Liver (tissue), 9 donors: ENCODE results near the gene RIN1. TPM values are rescaled to one million over a fixed set of nuclear protein-coding genes. Genes with fewer than 3 reads are reported as not detected.

Source experiments
- DNase-seq: peaks from one replicate; pipeline ENCODE4 v3.0.0-alpha.2; 2017; ENCODE audit warnings: low spot score
- H3K27ac ChIP-seq, 2 donors: one replicate each; pipeline ENCODE4 v1.7.0; 2013; ENCODE audit warnings: inconsistent platforms in 2 of 2, low read length in 2 of 2, control low read depth in 1 of 2, low read depth in 1 of 2, mild to moderate bottlenecking in 1 of 2
- H3K27me3 ChIP-seq, 4 donors: one replicate each; pipeline versions ENCODE4 v1.6.1 to v1.7.0; 2013; ENCODE audit warnings: low read length in 3 of 4, inconsistent platforms in 1 of 4, mild to moderate bottlenecking in 1 of 4, moderate library complexity in 1 of 4; ENCODE audit not compliant: control insufficient read depth in 4 of 4, insufficient read depth in 4 of 4
- H3K36me3 ChIP-seq, 4 donors: one replicate each; pipeline versions ENCODE4 v1.6.1 to v1.7.0; 2013; ENCODE audit warnings: low read length in 3 of 4, mild to moderate bottlenecking in 3 of 4, low read depth in 1 of 4, moderate library complexity in 1 of 4; ENCODE audit not compliant: control insufficient read depth in 4 of 4, insufficient read depth in 3 of 4
- H3K4me1 ChIP-seq, 4 donors: one replicate each; pipeline versions ENCODE4 v1.6.1 to v1.7.0; 2013; ENCODE audit warnings: low read length in 3 of 4, mild to moderate bottlenecking in 3 of 4, moderate library complexity in 1 of 4; ENCODE audit not compliant: control insufficient read depth in 4 of 4, insufficient read depth in 4 of 4
- H3K4me3 ChIP-seq, 3 donors: one replicate each; pipeline versions ENCODE4 v1.6.1 to v1.7.0; 2013; ENCODE audit warnings: low read length in 3 of 3, control low read depth in 1 of 3, low read depth in 1 of 3, mild to moderate bottlenecking in 1 of 3
- H3K9ac ChIP-seq, 2 donors: one replicate each; pipeline ENCODE4 v1.7.0; 2013; ENCODE audit warnings: low read length in 2 of 2, mild to moderate bottlenecking in 2 of 2, moderate library complexity in 2 of 2, control low read depth in 1 of 2, low read depth in 1 of 2
- H3K9me3 ChIP-seq, 4 donors: one replicate each; pipeline versions ENCODE4 v1.6.1 to v1.7.0; 2013; ENCODE audit warnings: low read length in 3 of 4; ENCODE audit not compliant: control insufficient read depth in 4 of 4
- EGR1 ChIP-seq, 2 donors: IDR thresholded peaks; 2 replicates each; pipeline ENCODE4 v1.6.1; 2016 to 2018; ENCODE audit warnings: antibody characterized with exemption in 2 of 2, low read depth in 2 of 2
- FOXA1 ChIP-seq: IDR thresholded peaks from 2 replicates; pipeline ENCODE4 v1.6.1; 2016; ENCODE audit warnings: antibody characterized with exemption
- FOXA2 ChIP-seq: IDR thresholded peaks from 2 replicates; pipeline ENCODE4 v1.6.1; 2016; ENCODE audit warnings: antibody characterized with exemption
- GABPA ChIP-seq, 2 donors: IDR thresholded peaks in 1 of 2; conservative IDR thresholded peaks in 1 of 2; 2 replicates each; pipeline ENCODE4 v1.6.1; 2016; ENCODE audit warnings: antibody characterized with exemption in 2 of 2, mild to moderate bottlenecking in 1 of 2, moderate library complexity in 1 of 2
- HNF4A ChIP-seq, 2 donors: conservative IDR thresholded peaks; 2 replicates each; pipeline ENCODE4 v1.6.1; 2016; ENCODE audit warnings: antibody characterized with exemption in 2 of 2, mild to moderate bottlenecking in 2 of 2
- HNF4G ChIP-seq: IDR thresholded peaks from 2 replicates; pipeline ENCODE4 v1.6.1; 2016; ENCODE audit warnings: antibody characterized with exemption
- JUND ChIP-seq, 2 donors: IDR thresholded peaks; 2 replicates each; pipeline ENCODE4 v1.6.1; 2016; ENCODE audit warnings: antibody characterized with exemption in 2 of 2
- NR2F2 ChIP-seq: IDR thresholded peaks from 2 replicates; pipeline ENCODE4 v1.6.1; 2016; ENCODE audit warnings: antibody characterized with exemption
- RAD21 ChIP-seq, 2 donors: IDR thresholded peaks; 2 replicates each; pipeline ENCODE4 v1.6.1; 2016; ENCODE audit warnings: antibody characterized with exemption in 2 of 2, mild to moderate bottlenecking in 2 of 2
- RXRA ChIP-seq, 2 donors: IDR thresholded peaks; 2 replicates each; pipeline ENCODE4 v1.6.1; 2017 to 2018; ENCODE audit warnings: antibody characterized with exemption in 2 of 2, mild to moderate bottlenecking in 1 of 2
- SP1 ChIP-seq: IDR thresholded peaks from 2 replicates; pipeline ENCODE4 v1.6.1; 2018; ENCODE audit warnings: antibody characterized with exemption, mild to moderate bottlenecking
- TAF1 ChIP-seq: conservative IDR thresholded peaks from 2 replicates; pipeline ENCODE4 v1.6.1; 2016; ENCODE audit warnings: antibody characterized with exemption, mild to moderate bottlenecking
- YY1 ChIP-seq: IDR thresholded peaks from 2 replicates; pipeline ENCODE4 v1.6.1; 2016; ENCODE audit warnings: antibody characterized with exemption, mild to moderate bottlenecking
- WGBS: extraction: QIAGEN DNeasy Blood & Tissue Kit; methylation state at CpG from one replicate; pipeline ENCODE4 v1.1.7; 2013; 5-methylcytosine and 5-hydroxymethylcytosine counted together
- polyA plus RNA-seq, 2 donors: library from polyadenylated mRNA; stranded (reverse) in 1 of 2; unstranded in 1 of 2; fragments of 200-250 nt in 1 of 2; fragments of >200 nt in 1 of 2; fragmentation: Nextera tagmentation in 1 of 2; extraction: Ambion mirVana in 1 of 2; gene quantifications; one replicate each; pipeline versions ENCODE4 v1.2.1 to v1.2.3, GENCODE V29; 2013 to 2015
- total RNA-seq, 2 donors: library from RNA; depleted of rRNA; stranded (reverse); fragments of >200 nt; gene quantifications; one replicate each; pipeline ENCODE4 v1.2.3, GENCODE V29; 2014
- TF ChIP-seq, protein P1 (sequence below): IDR thresholded peaks from 2 replicates; pipeline ENCODE4 v1.6.1; 2016; ENCODE audit warnings: antibody characterized with exemption
- TF ChIP-seq, protein P2 (sequence below): IDR thresholded peaks from 2 replicates; pipeline ENCODE4 v1.6.1; 2016; ENCODE audit warnings: antibody characterized with exemption
- TF ChIP-seq, protein P3 (sequence below): IDR thresholded peaks from 2 replicates; pipeline ENCODE4 v1.6.1; 2016; ENCODE audit warnings: antibody characterized with exemption, mild to moderate bottlenecking
- TF ChIP-seq, protein P4 (sequence below): fragments of 150-350 bp; IDR thresholded peaks from 2 replicates; pipeline ENCODE4 v1.5.1; 2017; ENCODE audit warnings: improper control_type of control experiment, low read depth, low read length; ENCODE audit not compliant: missing input control
- TF ChIP-seq, protein P5 (sequence below): IDR thresholded peaks from 2 replicates; pipeline ENCODE4 v1.6.1; 2016; ENCODE audit warnings: antibody characterized with exemption
- donor health status: healthy.
- donor health status: healthy.
- donor health status: healthy.
- donor health status: healthy.
- donor health status: healthy.

Gene RIN1
- total and polyA plus RNA-seq, 4 donors, result 0.11 to 1.1 (median 0.53) TPM

DNA sequence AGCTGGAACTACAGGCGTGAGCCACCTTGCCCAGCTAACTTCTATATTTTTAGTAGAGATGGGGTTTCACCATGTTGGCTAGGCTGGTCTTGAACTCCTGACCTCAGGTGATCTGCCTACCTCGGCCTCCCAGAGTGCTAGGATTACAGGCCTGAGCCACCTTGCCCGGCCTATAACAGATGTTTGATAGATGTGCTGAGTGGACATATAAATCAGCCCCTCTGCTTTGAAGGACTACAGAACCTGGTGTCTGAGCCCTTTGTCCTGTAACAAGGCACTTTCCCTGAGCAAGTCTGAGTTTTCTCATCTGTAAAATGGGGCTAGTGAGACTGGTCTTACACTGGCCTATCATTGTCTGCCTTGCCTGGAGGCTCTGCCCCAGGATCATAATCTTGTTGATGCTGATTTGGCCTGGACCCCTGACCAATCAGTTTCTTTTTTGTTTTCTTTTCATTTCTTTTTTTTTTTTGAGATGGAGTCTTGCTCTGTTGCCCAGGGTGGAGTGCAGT, 7.0 kb downstream of the RIN1 start:
- H3K9me3 ChIP-seq, result no peaks in the 10 kb centered on the region
- no peaks in the 10 kb centered on the region for H3K27me3 ChIP-seq
- H3K27ac ChIP-seq, result no peak overlapping the region
- TF ChIP-seq, protein P1, sequence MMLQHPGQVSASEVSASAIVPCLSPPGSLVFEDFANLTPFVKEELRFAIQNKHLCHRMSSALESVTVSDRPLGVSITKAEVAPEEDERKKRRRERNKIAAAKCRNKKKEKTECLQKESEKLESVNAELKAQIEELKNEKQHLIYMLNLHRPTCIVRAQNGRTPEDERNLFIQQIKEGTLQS, result no peak
- TF ChIP-seq, protein P2, sequence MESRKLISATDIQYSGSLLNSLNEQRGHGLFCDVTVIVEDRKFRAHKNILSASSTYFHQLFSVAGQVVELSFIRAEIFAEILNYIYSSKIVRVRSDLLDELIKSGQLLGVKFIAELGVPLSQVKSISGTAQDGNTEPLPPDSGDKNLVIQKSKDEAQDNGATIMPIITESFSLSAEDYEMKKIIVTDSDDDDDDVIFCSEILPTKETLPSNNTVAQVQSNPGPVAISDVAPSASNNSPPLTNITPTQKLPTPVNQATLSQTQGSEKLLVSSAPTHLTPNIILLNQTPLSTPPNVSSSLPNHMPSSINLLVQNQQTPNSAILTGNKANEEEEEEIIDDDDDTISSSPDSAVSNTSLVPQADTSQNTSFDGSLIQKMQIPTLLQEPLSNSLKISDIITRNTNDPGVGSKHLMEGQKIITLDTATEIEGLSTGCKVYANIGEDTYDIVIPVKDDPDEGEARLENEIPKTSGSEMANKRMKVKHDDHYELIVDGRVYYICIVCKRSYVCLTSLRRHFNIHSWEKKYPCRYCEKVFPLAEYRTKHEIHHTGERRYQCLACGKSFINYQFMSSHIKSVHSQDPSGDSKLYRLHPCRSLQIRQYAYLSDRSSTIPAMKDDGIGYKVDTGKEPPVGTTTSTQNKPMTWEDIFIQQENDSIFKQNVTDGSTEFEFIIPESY, result no peak
- TF ChIP-seq JUND (IDR thresholded peaks at IDR 0.05), result no peak
- no peak for TF ChIP-seq HNF4G
- no peak overlapping the region for H3K9ac ChIP-seq
- no peak for DNase-seq
- H3K36me3 ChIP-seq, result no peaks in the 10 kb centered on the region
- H3K4me3 ChIP-seq, result no peak overlapping the region
- WGBS, result 94% methylated on average over 3 of the region's 3 CpGs
- H3K4me1 ChIP-seq, result peaks cover 2 to 9% (median 4%) of the 10 kb centered on the region in 4 donors

DNA sequence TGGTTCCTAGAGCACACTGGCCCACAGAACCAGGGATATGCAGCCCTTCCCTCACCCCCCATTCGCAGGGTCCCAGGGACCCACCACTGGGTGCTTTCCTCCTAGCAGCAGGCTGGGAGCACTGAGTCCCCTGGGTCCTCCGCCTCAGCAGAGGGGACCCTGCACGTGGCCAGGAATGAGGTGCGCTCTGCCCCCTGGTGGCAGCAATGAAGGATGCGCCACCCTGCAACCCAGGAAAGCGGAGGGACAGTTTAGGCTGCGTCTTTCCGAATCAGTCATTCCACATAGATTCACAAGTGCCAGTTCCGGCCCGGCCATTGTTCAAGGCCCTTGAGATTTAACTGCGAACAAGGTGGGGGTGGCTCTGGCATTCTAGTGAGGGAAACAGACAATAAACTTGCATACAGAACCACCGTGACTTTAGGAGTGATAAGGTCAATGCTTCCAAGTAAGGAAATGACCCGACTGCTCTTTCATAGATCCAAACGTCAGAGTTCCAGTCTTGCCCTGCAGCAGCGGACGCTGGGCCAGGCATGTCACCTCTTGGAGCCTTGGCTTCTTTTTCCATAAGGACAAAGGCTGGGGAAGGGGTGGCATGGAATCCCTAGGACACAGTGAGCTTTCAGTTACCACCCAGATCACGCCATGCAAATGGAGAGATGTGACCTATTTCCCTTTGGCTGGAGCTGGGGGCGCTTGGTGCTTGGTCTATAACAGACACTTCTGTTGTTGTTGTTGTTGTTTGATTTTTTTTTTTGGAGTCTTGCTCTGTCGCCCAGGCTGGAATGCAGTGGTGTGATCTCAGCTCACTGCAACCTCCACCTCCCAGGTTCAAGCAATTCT, 7.7 kb downstream of the RIN1 start:
- TF ChIP-seq FOXA1 (no peak), SP1 (peak; percentile 61), YY1 (peak; percentile 38), HNF4A (conservative IDR thresholded peaks at IDR 0.05) (no peak), GABPA (IDR thresholded peaks at IDR 0.05 in 1 of 2, conservative IDR thresholded peaks at IDR 0.05 in 1 of 2) (no peak), RAD21 (IDR thresholded peaks at IDR 0.05) (peak; percentile 90 to 96), EGR1 (IDR thresholded peaks at IDR 0.05; ENCODE audit: low read depth in 2 of 2) (no peak), TAF1 (no peak), RXRA (IDR thresholded peaks at IDR 0.05) (peak in 1 of 2 donors; percentile 54), FOXA2 (no peak), NR2F2 (peak; percentile 33), JUND (IDR thresholded peaks at IDR 0.05) (no peak), HNF4G (peak; percentile 11)
- TF ChIP-seq, protein P1, result no peak
- TF ChIP-seq, protein P3, sequence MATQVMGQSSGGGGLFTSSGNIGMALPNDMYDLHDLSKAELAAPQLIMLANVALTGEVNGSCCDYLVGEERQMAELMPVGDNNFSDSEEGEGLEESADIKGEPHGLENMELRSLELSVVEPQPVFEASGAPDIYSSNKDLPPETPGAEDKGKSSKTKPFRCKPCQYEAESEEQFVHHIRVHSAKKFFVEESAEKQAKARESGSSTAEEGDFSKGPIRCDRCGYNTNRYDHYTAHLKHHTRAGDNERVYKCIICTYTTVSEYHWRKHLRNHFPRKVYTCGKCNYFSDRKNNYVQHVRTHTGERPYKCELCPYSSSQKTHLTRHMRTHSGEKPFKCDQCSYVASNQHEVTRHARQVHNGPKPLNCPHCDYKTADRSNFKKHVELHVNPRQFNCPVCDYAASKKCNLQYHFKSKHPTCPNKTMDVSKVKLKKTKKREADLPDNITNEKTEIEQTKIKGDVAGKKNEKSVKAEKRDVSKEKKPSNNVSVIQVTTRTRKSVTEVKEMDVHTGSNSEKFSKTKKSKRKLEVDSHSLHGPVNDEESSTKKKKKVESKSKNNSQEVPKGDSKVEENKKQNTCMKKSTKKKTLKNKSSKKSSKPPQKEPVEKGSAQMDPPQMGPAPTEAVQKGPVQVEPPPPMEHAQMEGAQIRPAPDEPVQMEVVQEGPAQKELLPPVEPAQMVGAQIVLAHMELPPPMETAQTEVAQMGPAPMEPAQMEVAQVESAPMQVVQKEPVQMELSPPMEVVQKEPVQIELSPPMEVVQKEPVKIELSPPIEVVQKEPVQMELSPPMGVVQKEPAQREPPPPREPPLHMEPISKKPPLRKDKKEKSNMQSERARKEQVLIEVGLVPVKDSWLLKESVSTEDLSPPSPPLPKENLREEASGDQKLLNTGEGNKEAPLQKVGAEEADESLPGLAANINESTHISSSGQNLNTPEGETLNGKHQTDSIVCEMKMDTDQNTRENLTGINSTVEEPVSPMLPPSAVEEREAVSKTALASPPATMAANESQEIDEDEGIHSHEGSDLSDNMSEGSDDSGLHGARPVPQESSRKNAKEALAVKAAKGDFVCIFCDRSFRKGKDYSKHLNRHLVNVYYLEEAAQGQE, result no peak
- TF ChIP-seq, protein P2, result no peak
- TF ChIP-seq, protein P4, sequence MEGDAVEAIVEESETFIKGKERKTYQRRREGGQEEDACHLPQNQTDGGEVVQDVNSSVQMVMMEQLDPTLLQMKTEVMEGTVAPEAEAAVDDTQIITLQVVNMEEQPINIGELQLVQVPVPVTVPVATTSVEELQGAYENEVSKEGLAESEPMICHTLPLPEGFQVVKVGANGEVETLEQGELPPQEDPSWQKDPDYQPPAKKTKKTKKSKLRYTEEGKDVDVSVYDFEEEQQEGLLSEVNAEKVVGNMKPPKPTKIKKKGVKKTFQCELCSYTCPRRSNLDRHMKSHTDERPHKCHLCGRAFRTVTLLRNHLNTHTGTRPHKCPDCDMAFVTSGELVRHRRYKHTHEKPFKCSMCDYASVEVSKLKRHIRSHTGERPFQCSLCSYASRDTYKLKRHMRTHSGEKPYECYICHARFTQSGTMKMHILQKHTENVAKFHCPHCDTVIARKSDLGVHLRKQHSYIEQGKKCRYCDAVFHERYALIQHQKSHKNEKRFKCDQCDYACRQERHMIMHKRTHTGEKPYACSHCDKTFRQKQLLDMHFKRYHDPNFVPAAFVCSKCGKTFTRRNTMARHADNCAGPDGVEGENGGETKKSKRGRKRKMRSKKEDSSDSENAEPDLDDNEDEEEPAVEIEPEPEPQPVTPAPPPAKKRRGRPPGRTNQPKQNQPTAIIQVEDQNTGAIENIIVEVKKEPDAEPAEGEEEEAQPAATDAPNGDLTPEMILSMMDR, result peak; percentile 90
- TF ChIP-seq, protein P5, sequence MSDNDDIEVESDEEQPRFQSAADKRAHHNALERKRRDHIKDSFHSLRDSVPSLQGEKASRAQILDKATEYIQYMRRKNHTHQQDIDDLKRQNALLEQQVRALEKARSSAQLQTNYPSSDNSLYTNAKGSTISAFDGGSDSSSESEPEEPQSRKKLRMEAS, result no peak
- H3K36me3 ChIP-seq, result no peaks in the 10 kb centered on the region
- H3K27ac ChIP-seq, result no peak overlapping the region
- no peaks in the 10 kb centered on the region for H3K27me3 ChIP-seq
- H3K9ac ChIP-seq, result no peak overlapping the region
- no peaks in the 10 kb centered on the region for H3K9me3 ChIP-seq
- peaks cover 2 to 9% (median 4%) of the 10 kb centered on the region in 4 donors for H3K4me1 ChIP-seq
- no peak overlapping the region for H3K4me3 ChIP-seq
- DNase-seq, result peak; percentile 85
- 10% methylated on average over 19 of the region's 19 CpGs for WGBS
